ENCODE measurements around the gene FNTB. TPM values are rescaled to one million over a fixed set of nuclear protein-coding genes. Genes with fewer than 3 reads are reported as not detected.

Gene FNTB
- total RNA-seq, 1 experiment from 2014 or later = 35.3 TPM

DNA sequence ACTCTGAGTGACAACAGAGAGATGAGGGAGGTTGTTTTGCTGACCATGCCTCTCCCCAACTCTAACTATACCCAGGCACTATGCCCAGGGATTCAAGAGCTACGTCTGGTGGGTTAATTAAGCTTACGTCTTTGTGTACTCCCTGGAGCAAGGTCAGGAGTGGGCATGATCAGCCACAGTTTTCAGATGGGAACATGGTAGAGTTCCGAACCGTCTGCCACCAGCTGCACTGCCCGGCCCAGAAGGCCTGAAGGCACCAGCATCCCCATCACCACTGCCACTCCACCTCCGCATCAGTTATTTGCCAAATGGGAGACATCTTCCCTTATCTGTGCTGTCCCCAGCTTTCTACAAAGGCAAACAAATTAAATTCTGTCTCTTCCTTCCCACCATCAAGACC, 33.0 kb upstream of the FNTB start:
- H2AFZ ChIP-seq = no peak overlapping the region
- no peaks in the 10 kb centered on the region for H3K27me3 ChIP-seq (ENCODE audit: insufficient read depth, low read depth)
- no peaks in the 10 kb centered on the region for H3K4me1 ChIP-seq (replicated peaks; ENCODE audit: insufficient read depth)
- DNase-seq = no peak
- H3K4me3 ChIP-seq = no peak overlapping the region
- no peak for TF ChIP-seq EZH2 (IDR thresholded peaks at IDR 0.05; ENCODE audit: low read depth)
- TF ChIP-seq, protein P1, sequence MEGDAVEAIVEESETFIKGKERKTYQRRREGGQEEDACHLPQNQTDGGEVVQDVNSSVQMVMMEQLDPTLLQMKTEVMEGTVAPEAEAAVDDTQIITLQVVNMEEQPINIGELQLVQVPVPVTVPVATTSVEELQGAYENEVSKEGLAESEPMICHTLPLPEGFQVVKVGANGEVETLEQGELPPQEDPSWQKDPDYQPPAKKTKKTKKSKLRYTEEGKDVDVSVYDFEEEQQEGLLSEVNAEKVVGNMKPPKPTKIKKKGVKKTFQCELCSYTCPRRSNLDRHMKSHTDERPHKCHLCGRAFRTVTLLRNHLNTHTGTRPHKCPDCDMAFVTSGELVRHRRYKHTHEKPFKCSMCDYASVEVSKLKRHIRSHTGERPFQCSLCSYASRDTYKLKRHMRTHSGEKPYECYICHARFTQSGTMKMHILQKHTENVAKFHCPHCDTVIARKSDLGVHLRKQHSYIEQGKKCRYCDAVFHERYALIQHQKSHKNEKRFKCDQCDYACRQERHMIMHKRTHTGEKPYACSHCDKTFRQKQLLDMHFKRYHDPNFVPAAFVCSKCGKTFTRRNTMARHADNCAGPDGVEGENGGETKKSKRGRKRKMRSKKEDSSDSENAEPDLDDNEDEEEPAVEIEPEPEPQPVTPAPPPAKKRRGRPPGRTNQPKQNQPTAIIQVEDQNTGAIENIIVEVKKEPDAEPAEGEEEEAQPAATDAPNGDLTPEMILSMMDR (conservative IDR thresholded peaks at IDR 0.05) = no peak
- H3K9me3 ChIP-seq (ENCODE audit: insufficient read depth, low read depth) = no peaks in the 10 kb centered on the region
- no peaks in the 10 kb centered on the region for H3K9me2 ChIP-seq (ENCODE audit: insufficient read depth)
- peaks cover 22% of the 10 kb centered on the region; the same call in 1 of the 2 replicates for H3K36me3 ChIP-seq (ENCODE audit: low read depth)
- intact Hi-C loops (cut with micrococcal nuclease; ENCODE audit: unreplicated experiment) = no loop called here
- H4K20me1 ChIP-seq (ENCODE audit: insufficient read depth) = 0 out of 2 replicates have a peak, but pooled peaks cover 3% of the 10 kb centered on the region
- CTCF ChIA-PET = no interaction called here
- peaks cover 3% of the 10 kb centered on the region; the same call in 1 of the 2 replicates for H3K79me2 ChIP-seq (ENCODE audit: low read depth)
- no peaks in the 10 kb centered on the region; the same call in 1 of the 2 replicates for H3F3A ChIP-seq (ENCODE audit: insufficient read depth, low read depth)
- no peak overlapping the region for H3K4me2 ChIP-seq
- H3K27ac ChIP-seq = no peak overlapping the region
- no TSS peak for BruUV-seq (replicated peaks)
- POLR2A ChIA-PET (ENCODE audit: unreplicated experiment) = no interaction called here

DNA sequence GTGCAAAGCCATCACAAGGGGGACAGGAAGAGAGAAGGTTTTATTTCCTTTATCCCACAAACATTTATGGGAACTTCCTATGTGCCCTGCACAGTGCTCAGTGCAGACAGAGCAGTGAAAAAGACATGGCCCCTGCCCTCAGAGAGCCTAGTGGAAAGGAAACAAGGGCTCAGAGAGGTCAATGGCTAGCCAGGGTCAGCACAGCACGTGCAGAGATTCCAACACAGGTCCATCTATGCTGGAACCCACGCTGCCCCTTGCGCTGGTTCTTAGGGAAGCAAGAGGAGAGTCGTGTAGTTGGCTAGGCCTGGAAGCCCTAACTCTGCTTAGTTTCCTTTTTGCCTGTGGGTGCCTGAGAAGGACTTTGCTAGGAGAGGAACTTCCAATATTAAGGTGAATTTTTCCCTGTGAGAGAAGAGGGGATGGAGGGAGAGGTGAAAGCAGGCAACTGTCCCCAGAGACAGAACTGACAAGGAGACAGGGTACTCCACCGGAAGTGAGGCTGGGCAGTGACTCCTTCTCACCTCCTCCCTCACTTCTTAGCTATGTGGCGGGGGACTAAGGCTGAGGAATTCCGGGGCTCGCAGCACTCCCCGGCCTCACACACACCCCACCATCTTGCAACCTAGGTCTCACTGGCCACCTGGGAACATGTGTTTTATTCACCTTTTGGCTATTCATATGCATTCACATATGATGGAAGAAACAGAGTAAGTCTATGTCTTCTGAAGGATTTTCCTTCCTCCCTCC, 32.0 kb upstream of the FNTB start:
- no peak for TF ChIP-seq EZH2 (IDR thresholded peaks at IDR 0.05; ENCODE audit: low read depth)
- TF ChIP-seq, protein P1 (conservative IDR thresholded peaks at IDR 0.05) = no peak
- Histone ChIP-seq H3K4me2 (no peak overlapping the region), H3K4me3 (no peak overlapping the region), H3K4me1 (replicated peaks; ENCODE audit: insufficient read depth) (no peaks in the 10 kb centered on the region; the same call in 1 of the 2 replicates), H3K9me3 (ENCODE audit: insufficient read depth, low read depth) (no peaks in the 10 kb centered on the region), H2AFZ (no peak overlapping the region), H3K27me3 (ENCODE audit: insufficient read depth, low read depth) (no peaks in the 10 kb centered on the region), H3K9me2 (ENCODE audit: insufficient read depth) (no peaks in the 10 kb centered on the region), H4K20me1 (ENCODE audit: insufficient read depth) (0 out of 2 replicates have a peak, but pooled peaks cover 3% of the 10 kb centered on the region), H3K79me2 (ENCODE audit: low read depth) (peaks cover 13% of the 10 kb centered on the region), H3K27ac (no peak overlapping the region), H3F3A (ENCODE audit: insufficient read depth, low read depth) (no peaks in the 10 kb centered on the region; the same call in 1 of the 2 replicates), H3K36me3 (ENCODE audit: low read depth) (peaks cover 16% of the 10 kb centered on the region; the same call in 1 of the 2 replicates)
- CTCF ChIA-PET = no interaction called here
- POLR2A ChIA-PET (ENCODE audit: unreplicated experiment) = no interaction called here
- intact Hi-C loops (cut with micrococcal nuclease; ENCODE audit: unreplicated experiment) = no loop called here
- no peak for DNase-seq
- BruUV-seq (replicated peaks) = no TSS peak

DNA sequence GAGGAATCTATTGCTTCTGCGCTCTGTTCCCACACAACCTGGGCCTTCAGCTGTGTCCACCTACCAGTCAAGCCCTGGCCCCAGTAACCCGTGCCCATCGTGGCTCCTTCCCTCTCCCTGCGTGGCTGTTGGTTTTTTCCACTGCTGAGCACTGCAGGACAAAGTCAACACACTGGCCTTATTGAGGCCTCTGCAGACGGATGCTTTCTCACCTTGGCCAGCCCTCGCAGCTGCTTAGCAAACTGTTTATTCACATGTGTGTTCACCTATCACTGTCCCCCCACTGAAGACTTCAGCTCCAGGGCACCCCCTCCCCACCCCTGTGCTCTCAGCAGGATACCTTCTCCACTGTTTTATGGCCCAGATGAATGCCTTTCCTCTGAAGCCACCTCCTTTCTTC, 31.4 kb upstream of the FNTB start:
- Histone ChIP-seq H4K20me1 (ENCODE audit: insufficient read depth) (0 out of 2 replicates have a peak, but pooled peaks cover 7% of the 10 kb centered on the region), H3K27me3 (ENCODE audit: insufficient read depth, low read depth) (no peaks in the 10 kb centered on the region), H3K36me3 (ENCODE audit: low read depth) (peaks cover 16% of the 10 kb centered on the region; the same call in 1 of the 2 replicates), H3K9me3 (ENCODE audit: insufficient read depth, low read depth) (no peaks in the 10 kb centered on the region), H3K9me2 (ENCODE audit: insufficient read depth) (no peaks in the 10 kb centered on the region), H3K4me3 (no peak overlapping the region), H2AFZ (no peak overlapping the region), H3K4me1 (replicated peaks; ENCODE audit: insufficient read depth) (peaks cover 6% of the 10 kb centered on the region), H3K79me2 (ENCODE audit: low read depth) (peaks cover 20% of the 10 kb centered on the region), H3F3A (ENCODE audit: insufficient read depth, low read depth) (no peaks in the 10 kb centered on the region; the same call in 1 of the 2 replicates), H3K4me2 (no peak overlapping the region), H3K27ac (no peak overlapping the region)
- no peak for TF ChIP-seq EZH2 (IDR thresholded peaks at IDR 0.05; ENCODE audit: low read depth)
- TF ChIP-seq, protein P1 (conservative IDR thresholded peaks at IDR 0.05) = no peak
- intact Hi-C loops (cut with micrococcal nuclease; ENCODE audit: unreplicated experiment) = no loop called here
- ChIA-PET POLR2A (ENCODE audit: unreplicated experiment) (no interaction called here), CTCF (no interaction called here)
- no TSS peak for BruUV-seq (replicated peaks)
- DNase-seq = no peak

Measured in PC-9 (cell line).